Measurements from ENCODE around the gene KNL1.
"Not testable (repeated sequence)": the region's sequence is repeated elsewhere in the genome, so short reads cannot be mapped to it uniquely, and the experiment has no call there.

KNL1 gene

DNA sequence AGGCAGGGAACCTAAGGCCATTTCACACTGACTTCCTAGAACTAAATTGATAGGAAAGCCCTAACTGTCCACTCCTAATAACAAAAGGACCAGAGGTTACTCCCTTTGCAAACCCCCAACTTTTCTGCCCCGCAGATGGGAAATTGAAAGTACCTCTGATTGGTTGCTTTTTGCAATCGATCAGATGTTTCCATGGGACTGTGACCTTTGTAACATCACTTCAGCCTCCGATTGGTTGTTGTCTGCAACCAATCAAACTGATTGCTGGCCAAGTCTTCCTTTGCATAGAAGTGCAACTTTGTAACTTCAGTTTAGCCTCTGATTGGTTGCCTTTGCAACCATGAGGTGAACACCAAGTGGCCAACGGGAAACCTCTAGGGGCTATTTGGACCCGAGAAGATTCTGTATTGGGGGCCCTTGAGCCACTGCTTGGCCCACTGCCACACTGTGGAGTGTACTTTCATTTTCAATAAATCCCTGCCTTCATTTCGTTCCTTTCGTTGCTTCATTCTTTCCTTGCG lies 11.3 kb upstream of the KNL1 start:
- DNase-seq: peak; percentile 29

- DNase-seq: no peak
Observed at GRCh38 chr15:40584191-40584590, 9.9 kb upstream of the KNL1 start.

DNA sequence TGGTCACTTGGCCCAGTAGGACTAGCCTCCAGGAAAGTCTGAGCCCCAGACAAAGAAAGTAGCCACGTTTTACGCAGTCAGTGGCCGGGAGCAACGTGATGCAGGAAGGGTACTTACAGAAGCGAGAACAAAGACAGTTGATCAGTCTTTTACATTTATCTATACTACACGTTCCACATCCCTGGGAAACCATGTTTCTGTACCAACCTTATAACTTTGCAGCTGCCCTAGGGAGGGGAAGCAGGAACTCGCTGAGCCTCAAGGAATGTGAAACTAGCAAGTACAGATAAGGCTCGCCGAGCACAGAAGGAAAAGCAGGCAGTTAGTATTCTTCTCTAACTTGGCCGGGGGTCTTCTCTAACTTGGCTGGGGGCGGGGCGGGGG lies 3.4 kb upstream of the KNL1 start:
- no peak for DNase-seq

GRCh38 chr15:40591389-40591788 lies 2.7 kb upstream of the KNL1 start:
- no peak for DNase-seq

DNA sequence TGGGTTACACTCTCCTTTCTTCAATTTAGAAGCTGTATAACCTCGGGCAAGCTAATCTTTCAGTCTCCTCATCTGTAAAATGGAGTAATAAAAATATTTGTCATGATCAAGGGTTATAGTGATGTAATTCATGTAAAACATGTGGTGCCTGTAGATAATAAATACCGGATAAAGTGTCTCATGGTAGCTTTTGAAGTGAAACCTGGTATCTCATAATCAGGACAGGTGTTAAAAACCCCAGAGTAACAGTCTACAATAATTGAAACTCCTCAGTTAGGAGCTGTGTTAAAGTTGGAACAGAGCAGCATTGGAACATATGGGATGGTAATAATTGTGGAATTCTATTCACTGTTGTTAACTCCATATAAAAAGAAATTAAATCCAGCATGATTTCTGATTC lies 884 bp upstream of the KNL1 start:
- no peak for DNase-seq

- no peak for DNase-seq
Observed at GRCh38 chr15:40594429-40594836, 384 bp downstream of the KNL1 start.

GRCh38 chr15:40595219-40595618 lies 1.2 kb downstream of the KNL1 start:
- no peak for DNase-seq

GRCh38 chr15:40595773-40596172 lies 1.7 kb downstream of the KNL1 start:
- DNase-seq: no peak

DNA sequence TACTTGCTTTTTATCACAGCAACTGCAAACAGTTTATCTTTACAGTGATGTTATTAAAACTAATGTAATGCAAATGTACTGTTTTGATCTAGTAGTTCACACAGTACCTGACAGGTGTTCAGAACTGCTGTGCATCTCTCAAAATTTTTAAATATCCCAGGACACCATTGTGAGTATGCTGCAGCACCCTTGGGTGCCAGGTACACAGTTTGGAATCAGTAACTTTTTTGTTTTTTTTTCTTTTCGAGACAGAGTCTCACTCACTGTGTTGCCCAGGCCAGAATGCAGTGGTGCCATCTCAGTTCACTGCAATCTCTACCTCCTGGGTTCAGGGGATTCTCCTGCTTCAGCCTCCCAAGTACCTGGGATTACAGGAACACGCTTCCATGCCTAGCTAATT lies 3.0 kb downstream of the KNL1 start:
- no peak for DNase-seq

DNA sequence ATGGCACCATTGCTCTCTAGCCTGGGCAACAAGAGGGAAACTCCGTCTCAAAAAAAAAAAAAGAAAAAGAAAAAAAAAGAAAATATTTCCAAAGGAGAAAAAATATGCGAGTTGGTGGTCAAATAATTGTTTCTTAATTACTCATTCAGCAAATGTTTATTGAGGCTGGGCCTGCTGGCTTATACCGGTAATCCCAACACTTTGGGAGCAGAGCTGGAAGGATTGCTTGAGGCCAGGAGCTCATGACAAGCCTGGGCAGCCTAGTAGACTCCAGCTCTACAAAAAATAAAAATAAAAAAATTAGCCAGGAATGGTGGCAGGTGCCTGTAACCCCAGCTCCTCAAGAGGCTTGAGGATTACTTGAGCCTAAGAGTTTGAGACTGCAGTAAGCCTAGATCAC lies 4.1 kb downstream of the KNL1 start:
- DNase-seq: no peak

DNA sequence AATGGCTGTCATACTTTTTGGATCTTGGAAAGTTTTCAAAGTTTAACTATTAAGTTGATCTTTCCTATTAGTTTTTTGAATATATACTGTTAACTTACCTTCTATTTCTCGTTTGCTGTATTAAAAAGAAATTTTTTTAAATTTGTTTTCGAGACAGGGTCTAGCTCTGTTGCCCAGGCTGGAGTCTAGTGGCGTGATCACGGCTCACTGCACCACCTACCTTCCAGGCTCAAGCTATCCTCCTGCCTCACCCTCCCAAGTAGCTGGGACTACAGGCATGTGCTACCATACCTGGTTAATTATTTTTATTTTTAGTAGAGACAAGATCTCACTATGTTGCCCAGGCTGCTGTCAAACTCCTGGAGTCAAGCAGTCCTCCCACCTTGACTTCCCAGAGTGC lies 4.6 kb downstream of the KNL1 start:
- no peak for DNase-seq

- no peak for DNase-seq
Observed at GRCh38 chr15:40600956-40601355, 6.9 kb downstream of the KNL1 start.

- no peak for DNase-seq
Observed at GRCh38 chr15:40603935-40604334, 9.9 kb downstream of the KNL1 start.

DNA sequence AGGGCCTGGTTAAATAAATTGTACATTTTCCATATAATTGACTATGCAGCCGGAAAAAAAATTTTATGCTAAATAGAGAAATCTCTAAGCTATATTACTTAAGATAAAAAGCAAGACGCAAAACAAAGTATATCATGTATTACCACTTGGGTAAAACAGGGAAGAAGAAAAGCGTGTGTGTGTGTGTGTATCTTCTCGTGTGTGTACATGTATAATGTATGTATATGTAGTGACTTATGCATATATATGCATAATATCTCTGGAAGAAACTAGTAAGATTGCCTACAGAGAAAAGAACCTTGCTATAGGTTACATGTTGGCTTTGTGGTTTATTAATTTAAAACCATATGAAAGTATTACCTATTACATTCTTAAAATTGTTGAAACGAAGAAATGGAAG lies 19.0 kb downstream of the KNL1 start:
- no peak for DNase-seq

GRCh38 chr15:40618023-40618422 lies 24.0 kb downstream of the KNL1 start:
- no peak for DNase-seq

DNA sequence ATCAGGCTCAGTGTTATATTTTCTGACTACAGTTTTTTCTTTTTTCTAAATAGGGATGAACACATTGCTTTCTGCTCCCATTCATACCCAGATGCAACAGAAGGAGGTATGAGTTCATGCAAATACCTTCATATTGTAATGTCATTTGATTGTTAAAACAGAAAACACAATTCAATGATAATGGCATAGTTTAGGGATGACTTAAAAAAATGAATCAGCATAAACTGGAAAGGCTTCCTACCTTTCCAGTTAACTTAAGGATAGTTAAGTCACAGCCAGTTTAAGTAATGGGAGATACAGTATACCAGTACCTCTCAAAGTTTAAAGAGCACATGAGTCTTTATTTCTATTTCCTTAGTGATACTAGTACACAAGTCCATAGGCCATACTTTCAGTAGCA lies 24.9 kb downstream of the KNL1 start:
- no peak for DNase-seq

DNA sequence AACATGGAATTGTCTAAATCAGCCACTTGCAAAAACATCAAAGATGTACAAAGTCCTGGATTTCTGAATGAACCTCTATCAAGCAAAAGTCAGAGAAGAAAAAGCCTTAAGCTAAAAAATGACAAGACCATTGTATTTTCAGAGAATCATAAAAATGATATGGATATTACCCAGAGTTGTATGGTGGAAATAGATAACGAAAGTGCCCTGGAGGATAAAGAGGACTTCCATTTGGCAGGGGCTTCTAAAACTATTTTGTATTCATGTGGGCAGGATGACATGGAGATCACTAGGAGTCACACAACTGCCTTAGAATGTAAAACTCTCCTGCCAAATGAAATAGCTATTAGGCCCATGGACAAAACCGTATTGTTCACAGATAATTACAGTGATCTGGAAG lies 29.3 kb downstream of the KNL1 start:
- no peak for DNase-seq

GRCh38 chr15:40630313-40630712 lies 36.3 kb downstream of the KNL1 start:
- no peak for DNase-seq

DNA sequence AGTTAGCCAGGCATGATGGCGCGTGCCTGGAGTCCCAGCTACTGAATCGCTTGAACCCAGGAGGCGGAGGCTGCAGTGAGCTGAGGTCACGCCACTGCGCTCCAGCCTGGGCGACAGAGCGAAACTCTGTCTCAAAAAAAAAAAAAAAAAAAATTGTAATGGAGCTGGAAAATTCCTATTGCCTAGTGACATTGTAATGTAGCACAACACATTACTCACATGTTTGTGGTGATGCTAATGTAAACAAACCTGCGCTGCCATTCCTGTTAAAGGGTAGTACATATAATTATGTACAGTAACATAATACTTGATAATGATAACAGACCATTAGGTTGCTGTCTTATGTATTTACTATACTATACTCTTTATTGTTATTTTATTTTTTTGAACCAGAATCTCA lies 39.1 kb downstream of the KNL1 start:
- no peak for DNase-seq

- no peak for DNase-seq
Observed at GRCh38 chr15:40637221-40637745, 43.2 kb downstream of the KNL1 start.

- no peak for DNase-seq
Observed at GRCh38 chr15:40639677-40640076, 45.6 kb downstream of the KNL1 start.

DNA sequence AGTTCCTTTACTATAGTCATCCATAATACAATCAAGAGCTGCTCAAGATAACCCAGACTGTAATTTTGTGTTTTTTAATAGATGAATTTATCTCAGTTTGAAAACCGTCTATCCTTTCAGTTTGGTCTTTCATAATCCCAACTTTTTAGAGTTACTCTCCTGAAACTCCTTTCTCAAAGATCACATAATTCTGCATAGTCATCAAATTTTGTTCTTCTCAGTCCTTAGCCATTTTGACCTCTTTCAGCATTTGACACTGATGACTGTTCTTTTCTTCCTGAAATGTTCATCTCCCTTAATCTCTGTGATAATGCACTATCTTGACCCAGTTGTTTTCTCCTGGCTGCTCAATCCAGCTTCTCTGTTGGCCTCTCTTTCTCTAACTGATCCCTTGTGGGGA lies 53.5 kb downstream of the KNL1 start:
- DNase-seq: no peak

GRCh38 chr15:40650479-40650878 lies 56.4 kb downstream of the KNL1 start:
- no peak for DNase-seq

- no peak for DNase-seq
Observed at GRCh38 chr15:40660686-40661085, 66.6 kb downstream of the KNL1 start.

- DNase-seq: no peak
Observed at GRCh38 chr15:40664909-40665308, 70.9 kb downstream of the KNL1 start.

DNA sequence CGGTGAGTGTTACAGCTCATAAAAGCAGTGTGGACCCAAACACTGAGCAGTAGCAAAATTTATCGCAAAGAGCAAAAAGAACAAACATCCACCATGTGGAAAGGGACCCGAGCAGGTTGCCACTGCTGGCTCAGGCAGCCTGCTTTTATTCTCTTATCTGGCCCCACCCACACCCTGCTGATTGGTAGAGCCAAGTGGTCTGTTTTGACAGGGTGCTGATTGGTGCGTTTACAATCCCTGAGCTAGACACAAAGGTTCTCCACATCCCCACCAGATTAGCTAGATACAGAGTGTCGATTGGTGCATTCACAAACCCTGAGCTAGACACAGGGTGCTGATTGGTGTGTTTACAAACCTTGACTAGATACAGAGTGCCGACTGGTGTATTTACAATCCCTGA lies 82.2 kb downstream of the KNL1 start:
- DNase-seq: not testable (repeated sequence)

All from CD4-positive, alpha-beta T cell treated with Interferon gamma for 1 hour (primary cell).